Adipose tissue (tissue), 3 donors: Measurements from ENCODE around the gene LACTBL1. TPM values are rescaled to one million over a fixed set of nuclear protein-coding genes. Genes with fewer than 3 reads are reported as not detected.
"Not testable (repeated sequence)": the region's sequence is repeated elsewhere in the genome, so short reads cannot be mapped to it uniquely, and the experiment has no call there.

Source experiments
- H3K27ac ChIP-seq: one replicate; pipeline ENCODE4 v1.5.1; 2013; ENCODE audit warnings: low read depth, low read length
- WGBS, 3 donors: extraction: QIAGEN DNeasy Blood & Tissue Kit; methylation state at CpG; one replicate each; pipeline ENCODE4 v1.1.7; 2013; 5-methylcytosine and 5-hydroxymethylcytosine counted together
- polyA plus RNA-seq, 3 donors: library from polyadenylated mRNA; stranded (reverse); fragments of 200-250 nt; gene quantifications; one replicate each; pipeline ENCODE4 v1.2.3, GENCODE V29; 2013
- donor health status: healthy with polysubstance abuse.
- donor health status: Bipolar disorder and iron deficiency.
- donor health status: healthy.

Gene LACTBL1
- polyA plus RNA-seq, 3 donors, result not detected

GRCh38 chr1:22953740-22954141, 18.9 kb downstream of the LACTBL1 start:
- WGBS, 3 donors, result 15 to 18% (median 17%) methylated on average over 35 to 38 of the region's 38 CpGs
- no peak overlapping the region for H3K27ac ChIP-seq

DNA sequence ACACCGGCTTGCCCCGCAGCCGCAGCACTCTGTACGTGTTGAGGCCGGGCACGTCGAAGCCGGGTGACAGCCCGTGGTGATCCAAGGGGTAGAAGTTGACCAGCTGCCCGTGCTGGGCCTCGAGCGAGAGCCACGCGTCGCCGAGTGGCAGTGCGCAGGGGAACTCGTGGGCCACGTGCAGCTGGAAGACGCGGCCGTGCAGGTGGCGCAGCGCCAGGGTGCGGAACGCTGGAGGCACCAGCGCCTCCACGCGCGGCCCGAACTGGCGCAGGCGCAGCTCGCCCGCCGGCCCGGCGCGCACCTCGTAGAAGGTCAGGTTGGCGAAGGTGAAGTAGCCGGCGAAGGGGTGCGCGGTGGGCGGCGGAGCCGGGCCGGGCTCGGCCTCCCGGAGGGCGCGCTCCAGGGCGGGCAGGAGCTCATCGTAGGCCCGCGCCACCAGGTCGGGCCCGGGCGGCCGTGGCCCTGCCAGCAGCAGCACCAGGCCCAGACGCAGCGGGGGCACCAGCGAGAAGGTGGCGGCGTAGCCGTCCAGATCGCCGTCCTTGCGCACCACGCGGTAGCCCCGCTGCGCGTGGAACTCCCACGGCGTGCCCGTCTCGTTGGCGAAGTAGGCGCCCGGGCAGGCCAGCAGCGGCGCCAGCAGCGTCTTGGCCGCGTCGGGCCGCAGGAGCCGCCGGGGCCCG, 19.5 kb downstream of the LACTBL1 start:
- no peak overlapping the region for H3K27ac ChIP-seq
- WGBS, 3 donors, result 9 to 11% (median 10%) methylated on average over 69 to 92 of the region's 92 CpGs

GRCh38 chr1:22952694-22953056, 20.0 kb downstream of the LACTBL1 start:
- 76 to 85% (median 79%) methylated on average over 5 of the region's 5 CpGs for WGBS, 3 donors
- no peak overlapping the region for H3K27ac ChIP-seq

DNA sequence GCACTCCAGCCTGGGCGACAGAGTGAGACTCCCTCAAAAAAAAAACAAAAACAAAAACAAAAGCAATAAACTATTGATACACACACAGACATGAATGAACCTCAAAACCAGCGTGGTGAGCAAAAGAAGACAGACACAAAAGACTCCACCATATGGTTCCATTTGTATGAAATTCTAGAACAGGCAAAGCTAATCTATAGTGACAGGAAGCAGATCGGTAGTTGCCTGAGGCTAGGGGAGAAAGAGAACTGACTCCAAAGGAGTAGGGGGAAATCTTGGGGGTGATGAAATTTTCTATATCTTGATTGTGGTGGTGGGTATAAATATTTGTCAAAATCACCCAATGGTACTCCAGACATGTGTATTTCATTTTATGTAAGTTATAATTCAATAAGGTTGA, 20.9 kb downstream of the LACTBL1 start:
- 74 to 78% (median 75%) methylated on average over 3 of the region's 3 CpGs for WGBS, 3 donors
- H3K27ac ChIP-seq, result no peak overlapping the region

- H3K27ac ChIP-seq, result no peak overlapping the region
- WGBS, 3 donors, result 55 to 69% (median 55%) methylated on average over 5 of the region's 5 CpGs
These were observed 22.8 kb downstream of the LACTBL1 start for GRCh38 chr1:22949822-22950331.

GRCh38 chr1:22945171-22945570, 27.5 kb downstream of the LACTBL1 start:
- WGBS, 3 donors, result 74 to 97% (median 82%) methylated on average over 5 of the region's 5 CpGs
- not testable (repeated sequence) for H3K27ac ChIP-seq

DNA sequence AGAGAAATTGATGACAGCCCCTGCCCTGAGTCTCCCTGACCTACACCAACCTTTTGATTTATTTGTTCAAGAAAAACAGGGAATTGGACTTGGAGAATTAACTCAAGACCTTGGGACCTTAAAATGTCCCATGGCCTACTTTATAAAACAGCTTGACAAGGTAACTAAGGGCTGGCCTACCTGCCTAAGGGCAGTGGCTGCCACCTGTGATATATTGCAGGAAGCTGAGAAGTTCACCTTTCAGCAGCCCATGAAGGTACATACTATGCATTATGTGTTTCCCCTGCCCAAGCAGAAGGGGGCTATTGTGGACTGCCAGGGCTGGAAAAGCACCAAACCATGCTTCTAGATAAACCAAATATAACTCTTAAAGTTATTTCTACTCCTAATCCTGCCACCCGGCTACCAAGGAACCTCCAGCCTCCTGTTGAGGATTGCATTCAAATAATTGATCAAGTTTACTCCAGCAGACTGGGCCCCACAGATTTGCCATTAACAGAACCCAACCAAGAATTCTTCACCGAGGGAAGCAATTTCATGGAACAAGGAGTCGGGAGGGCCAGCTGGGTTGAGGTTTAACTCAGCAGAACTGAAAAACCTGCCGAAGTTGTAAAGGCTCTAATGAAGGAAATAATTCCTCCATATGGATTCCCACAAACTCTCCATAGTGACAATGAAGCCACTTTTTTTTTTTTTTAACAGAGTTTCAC, 28.2 kb downstream of the LACTBL1 start:
- 78 to 86% (median 86%) methylated on average over 4 of the region's 4 CpGs for WGBS, 3 donors
- H3K27ac ChIP-seq, result no peak overlapping the region

DNA sequence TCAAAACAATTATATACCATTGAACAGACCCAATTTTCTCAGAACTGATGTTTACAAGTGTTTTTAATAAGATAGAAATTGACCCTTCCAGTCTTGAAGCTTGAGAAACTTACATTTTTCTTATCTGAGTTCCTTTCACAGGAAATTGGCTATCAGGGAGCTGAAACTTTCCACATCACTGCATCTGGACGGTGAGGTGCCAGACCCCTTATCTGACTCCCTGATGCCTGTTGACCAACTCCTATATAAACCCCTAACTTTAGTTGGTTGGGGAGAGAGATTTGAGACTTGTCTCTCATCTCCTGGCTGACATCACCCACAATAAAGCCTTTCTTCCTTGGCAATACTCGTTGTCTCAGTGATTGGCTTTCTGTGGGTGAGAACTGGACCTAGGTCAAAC, 31.4 kb downstream of the LACTBL1 start:
- 40 to 69% (median 56%) methylated on average over 2 of the region's 2 CpGs for WGBS, 3 donors
- no peak overlapping the region for H3K27ac ChIP-seq

DNA sequence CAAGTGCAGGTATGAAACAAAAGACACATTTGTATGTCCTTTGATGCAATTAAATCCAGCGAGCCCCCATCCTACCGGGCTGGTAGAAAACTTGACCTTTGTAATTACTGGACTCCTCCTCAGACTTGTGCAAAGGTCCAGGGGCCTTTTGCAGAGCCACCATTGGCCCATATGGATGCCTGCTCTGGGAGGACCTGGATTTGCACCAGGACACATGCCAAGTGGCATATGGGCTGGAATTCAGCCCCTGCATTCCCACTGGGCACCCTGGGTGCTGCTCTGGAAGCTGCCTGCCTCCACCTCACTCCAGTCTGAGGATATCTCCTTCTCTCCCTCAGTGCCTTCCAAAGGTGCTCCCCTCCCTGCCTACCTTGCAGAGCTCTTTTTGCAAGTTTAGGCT, 36.0 kb downstream of the LACTBL1 start:
- H3K27ac ChIP-seq, result no peak overlapping the region
- 40 to 73% (median 42%) methylated on average over 2 of the region's 2 CpGs for WGBS, 3 donors

GRCh38 chr1:22935433-22935832, 37.2 kb downstream of the LACTBL1 start:
- no peak overlapping the region for H3K27ac ChIP-seq
- WGBS, 3 donors, result 89 to 99% (median 94%) methylated on average over 3 of the region's 3 CpGs

GRCh38 chr1:22932803-22933470, 39.7 kb downstream of the LACTBL1 start:
- no peak overlapping the region for H3K27ac ChIP-seq
- WGBS, 3 donors, result 53 to 56% (median 55%) methylated on average over 4 of the region's 4 CpGs

GRCh38 chr1:22930240-22930912, 42.3 kb downstream of the LACTBL1 start:
- no peak overlapping the region for H3K27ac ChIP-seq
- WGBS, 3 donors, result 35 to 40% (median 38%) methylated on average over 11 of the region's 11 CpGs

GRCh38 chr1:22925111-22925510, 47.6 kb downstream of the LACTBL1 start:
- H3K27ac ChIP-seq, result no peak overlapping the region
- 63 to 74% (median 69%) methylated on average over 9 of the region's 9 CpGs for WGBS, 3 donors

DNA sequence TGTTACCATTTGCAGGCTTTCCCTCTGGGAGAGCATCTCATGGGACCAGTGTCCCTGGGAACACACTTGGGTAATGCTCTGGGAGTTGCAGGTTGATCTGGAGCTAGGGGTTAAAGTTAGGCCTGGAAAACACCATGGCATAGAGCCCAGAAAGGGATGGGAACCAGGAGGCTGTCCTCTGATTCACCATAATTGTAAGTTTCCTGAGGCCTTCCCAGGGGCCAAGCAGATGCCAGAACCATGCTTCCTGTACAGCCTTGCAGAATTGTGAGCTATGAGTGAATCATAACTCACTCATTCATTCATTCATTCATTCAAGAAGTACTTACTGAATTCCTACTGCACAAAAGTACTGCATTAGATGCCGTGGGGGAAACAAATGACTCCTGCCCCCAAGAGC, 50.0 kb downstream of the LACTBL1 start:
- WGBS, 3 donors, result 94 to 96% (median 94%) methylated on average over 1 of the region's 1 CpG
- H3K27ac ChIP-seq, result no peak overlapping the region

- no peak overlapping the region for H3K27ac ChIP-seq
- 76 to 82% (median 79%) methylated on average over 8 of the region's 8 CpGs for WGBS, 3 donors
These were observed 51.1 kb downstream of the LACTBL1 start for GRCh38 chr1:22921452-22922126.

DNA sequence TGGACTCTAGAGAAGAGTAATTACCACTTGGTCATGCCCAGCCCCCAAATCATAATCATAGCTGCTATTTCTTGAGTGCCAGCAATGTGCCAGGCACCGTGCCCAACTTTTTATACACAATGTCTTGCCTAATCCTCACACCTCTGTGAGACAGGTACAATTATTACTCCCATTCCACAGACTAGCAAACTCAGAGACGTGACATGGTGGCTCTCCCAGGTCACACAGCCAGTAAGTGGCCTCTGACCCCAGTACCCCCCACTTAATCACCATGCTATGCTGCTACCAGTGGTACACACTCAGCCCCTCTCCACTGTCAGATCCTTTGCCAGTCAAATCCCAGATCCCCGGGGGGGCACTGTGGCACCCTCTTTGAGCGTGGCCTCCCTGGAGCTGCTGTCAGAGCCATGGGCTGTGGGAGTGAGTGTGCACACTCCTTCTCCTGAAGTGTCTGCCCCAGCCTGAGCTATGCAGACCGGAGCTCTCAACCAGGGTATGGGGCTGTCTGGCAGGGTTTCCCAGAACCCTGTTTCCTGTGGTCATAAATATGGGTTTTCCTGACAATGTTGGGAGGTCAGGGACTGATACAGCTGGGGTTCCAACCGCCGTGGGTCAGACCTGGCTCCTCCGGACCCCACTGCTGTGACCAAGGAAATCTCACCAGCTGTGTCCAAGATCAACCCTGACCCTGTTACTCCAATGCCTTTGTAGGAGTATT, 51.8 kb downstream of the LACTBL1 start:
- H3K27ac ChIP-seq, result no peak overlapping the region
- 65 to 71% (median 67%) methylated on average over 8 of the region's 8 CpGs for WGBS, 3 donors

GRCh38 chr1:22920026-22920733, 52.5 kb downstream of the LACTBL1 start:
- 75 to 87% (median 85%) methylated on average over 6 of the region's 6 CpGs for WGBS, 3 donors
- H3K27ac ChIP-seq, result no peak overlapping the region
